Testis (tissue), 2 donors: ENCODE measurements around the gene ARIH1.
"Not testable (repeated sequence)": the region's sequence is repeated elsewhere in the genome, so short reads cannot be mapped to it uniquely, and the experiment has no call there.

ENCODE experiments used
- CTCF ChIP-seq, 3 experiments: fragments of 450-650 bp in 2 of 3; fragments of 200-600 bp in 1 of 3; sonication (generic) in 1 of 3; IDR thresholded peaks; one replicate each; pipeline ENCODE4 v1.5.1; 2016 to 2019; ENCODE audit warnings: antibody characterized with exemption in 3 of 3, mild to moderate bottlenecking in 2 of 3, moderate library complexity in 1 of 3
- POLR2A ChIP-seq: fragments of 450-650 bp; IDR thresholded peaks from one replicate; pipeline ENCODE4 v1.6.1; 2017; ENCODE audit warnings: antibody characterized with exemption, mild to moderate bottlenecking, moderate library complexity

- not testable (repeated sequence) for TF ChIP-seq CTCF (IDR thresholded peaks at IDR 0.05); POLR2A
Observed at GRCh38 chr15:72636519-72637282, 162.6 kb downstream of the ARIH1 start.
